Kidney (tissue), 14 donors: ENCODE data around the gene CCDC27. TPM values are rescaled to one million over a fixed set of nuclear protein-coding genes. Genes with fewer than 3 reads are reported as not detected.
"Not testable (repeated sequence)": the region's sequence is repeated elsewhere in the genome, so short reads cannot be mapped to it uniquely, and the experiment has no call there.

Source experiments
- DNase-seq, 5 donors: peaks; one replicate each; pipeline ENCODE4 v3.0.0-alpha.2; 2013 to 2020
- FAIRE-seq: peaks from 2 replicates; lab custom pipeline; 2012; peaks lifted over from hg19 to GRCh38; lab: Jason Lieb, UNC
- H3K27ac ChIP-seq, 2 donors: one replicate each; pipeline ENCODE4 v1.7.0; 2013; ENCODE audit warnings: low read depth in 2 of 2, low read length in 2 of 2, inconsistent platforms in 1 of 2
- H3K27me3 ChIP-seq: one replicate; pipeline ENCODE4 v1.7.1; 2013; ENCODE audit warnings: low read length, inconsistent platforms; ENCODE audit not compliant: control insufficient read depth, insufficient read depth
- H3K36me3 ChIP-seq, 3 donors: one replicate each; pipeline versions ENCODE4 v1.7.0 to v1.7.1; 2013; ENCODE audit warnings: low read length in 3 of 3, control low read depth in 1 of 3, inconsistent platforms in 1 of 3; ENCODE audit not compliant: insufficient read depth in 3 of 3, control insufficient read depth in 2 of 3
- H3K4me1 ChIP-seq, 3 donors: one replicate each; pipeline versions ENCODE4 v1.7.0 to v1.7.1; 2013; ENCODE audit warnings: low read length in 3 of 3, inconsistent platforms in 1 of 3, low read depth in 1 of 3; ENCODE audit not compliant: control insufficient read depth in 2 of 3, insufficient read depth in 2 of 3
- H3K4me3 ChIP-seq, 3 donors: one replicate each; pipeline versions ENCODE4 v1.7.0 to v1.8.1; 2013; ENCODE audit warnings: low read length in 3 of 3, control low read depth in 1 of 3, inconsistent platforms in 1 of 3
- H3K9ac ChIP-seq, 3 donors: one replicate each; pipeline versions ENCODE4 v1.7.0 to v1.7.1; 2013; ENCODE audit warnings: low read length in 3 of 3, control low read depth in 1 of 3, inconsistent platforms in 1 of 3
- H3K9me3 ChIP-seq, 3 donors: one replicate each; pipeline versions ENCODE4 v1.7.0 to v1.7.1; 2013; ENCODE audit warnings: low read length in 3 of 3, control low read depth in 1 of 3, inconsistent platforms in 1 of 3; ENCODE audit not compliant: control insufficient read depth in 2 of 3, insufficient read depth in 1 of 3
- CTCF ChIP-seq: IDR thresholded peaks from 3 replicates; pipeline ENCODE4 v1.5.1; 2012; ENCODE audit warnings: mild to moderate bottlenecking, moderate library complexity, borderline replicate concordance; ENCODE audit not compliant: insufficient read depth; ENCODE audit errors: extremely low read depth
- intact Hi-C: fragments of 100-400 bp; cut with DNase I; formaldehyde crosslinking; loops from one replicate; pipeline ENCODE4 v1.11.1; 2022
- polyA plus RNA-seq: library from polyadenylated mRNA; stranded (reverse); fragments of 350-450 nt; fragmentation: Illumina TruSeq; extraction: RNeasy Lipid Tissue Mini Kit (QIAGEN cat#74804); gene quantifications from one replicate; pipeline ENCODE4 v1.2.3, GENCODE V29; 2014; ENCODE audit warnings: low read depth, low replicate concordance; ENCODE audit not compliant: insufficient read depth
- total RNA-seq: library from RNA; stranded (reverse); fragmentation: NEBNext Ultra II Directional; extraction: Animal tissue kit (Norgen Biotek cat#: 25700); gene quantifications from one replicate; pipeline ENCODE4 v1.2.1, GENCODE V29; 2021
- donor health status: control.
- donor health status: control.
- donor health status: control.
- donor health status: control.
- donor health status: control.
- donor health status: DM: yes; HTN: yes; CAD: no.
- donor health status: Normal renal cell carcinoma (clear cell type).

The CCDC27 gene
- total and polyA plus RNA-seq, 2 donors from 2014 or later = not detected

GRCh38 chr1:3809680-3810079 is 57.4 kb downstream of the CCDC27 start:
- TF ChIP-seq CTCF = no peak
- H3K27me3 ChIP-seq = no peaks in the 10 kb centered on the region
- H3K36me3 ChIP-seq = peaks cover 0 to 11% (median 0%) of the 10 kb centered on the region in 3 donors
- H3K4me3 ChIP-seq = no peak overlapping the region
- H3K9me3 ChIP-seq = no peaks in the 10 kb centered on the region
- no peak overlapping the region for H3K9ac ChIP-seq
- DNase-seq = peak in 1 of 5 donors; percentile 6
- H3K27ac ChIP-seq = no peak overlapping the region
- intact Hi-C loops = no loop called here
- no peak for FAIRE-seq
- peaks cover 0 to 2% (median 0%) of the 10 kb centered on the region in 3 donors for H3K4me1 ChIP-seq

GRCh38 chr1:3810149-3810761 is 58.0 kb downstream of the CCDC27 start:
- H3K27ac ChIP-seq, H3K4me1 ChIP-seq, H3K9me3 ChIP-seq, H3K9ac ChIP-seq, H3K4me3 ChIP-seq, H3K27me3 ChIP-seq, FAIRE-seq, intact Hi-C loops: not testable (repeated sequence)
- peak in 1 of 5 donors; percentile 3 for DNase-seq
- peaks cover 0 to 11% (median 0%) of the 10 kb centered on the region in 3 donors for H3K36me3 ChIP-seq

- intact Hi-C loops = no loop called here
- H3K4me3 ChIP-seq = no peak overlapping the region
- TF ChIP-seq CTCF = no peak
- no peak for FAIRE-seq
- no peaks in the 10 kb centered on the region for H3K9me3 ChIP-seq
- H3K9ac ChIP-seq = no peak overlapping the region
- H3K27me3 ChIP-seq = no peaks in the 10 kb centered on the region
- H3K4me1 ChIP-seq = peaks cover 0 to 2% (median 0%) of the 10 kb centered on the region in 3 donors
- H3K27ac ChIP-seq = no peak overlapping the region
- peaks cover 0 to 16% (median 3%) of the 10 kb centered on the region in 3 donors for H3K36me3 ChIP-seq
- no peak for DNase-seq
Observed at GRCh38 chr1:3811595-3811911, 59.3 kb downstream of the CCDC27 start.

GRCh38 chr1:3814065-3814464 is 61.8 kb downstream of the CCDC27 start:
- intact Hi-C loops = no loop called here
- H3K4me3 ChIP-seq = no peak overlapping the region
- peaks cover 0 to 2% (median 0%) of the 10 kb centered on the region in 3 donors for H3K4me1 ChIP-seq
- no peaks in the 10 kb centered on the region for H3K27me3 ChIP-seq
- peaks cover 0 to 16% (median 4%) of the 10 kb centered on the region in 3 donors for H3K36me3 ChIP-seq
- no peak overlapping the region for H3K9ac ChIP-seq
- TF ChIP-seq CTCF = no peak
- no peak for FAIRE-seq
- DNase-seq = peak in 1 of 5 donors; percentile 35
- no peaks in the 10 kb centered on the region for H3K9me3 ChIP-seq
- H3K27ac ChIP-seq = no peak overlapping the region
